HG03558 (cell line): Measurements from ENCODE around the gene BABAM2.
"Not testable (repeated sequence)": the region's sequence is repeated elsewhere in the genome, so short reads cannot be mapped to it uniquely, and the experiment has no call there.

Source experiments
- ATAC-seq: cut with Tn5 transposase; IDR thresholded peaks from one replicate; pipeline ENCODE4 v1.9.1; 2021; ENCODE audit warnings: moderate number of reproducible peaks; ENCODE audit not compliant: unreplicated experiment; ENCODE audit errors: extremely low read depth

BABAM2 gene

DNA sequence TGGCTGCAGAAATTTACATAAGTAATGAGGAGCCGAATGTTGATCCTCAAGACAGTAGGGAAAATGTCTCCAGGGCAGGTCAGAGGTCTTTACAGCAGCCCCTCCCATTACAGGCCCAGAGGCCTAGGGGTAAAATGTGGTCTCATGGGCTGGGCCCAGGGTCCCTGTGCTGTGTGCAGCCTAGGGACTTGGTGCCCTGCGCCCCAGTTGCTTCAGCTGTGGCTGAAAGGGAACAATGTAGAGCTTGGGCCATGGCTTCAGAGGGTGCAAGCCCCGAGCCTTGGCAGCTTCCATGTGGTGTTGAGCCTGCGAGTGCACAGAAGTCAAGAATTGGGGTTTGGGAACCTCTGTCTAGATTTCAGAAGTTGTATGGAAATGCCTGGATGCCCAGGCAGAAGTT is 77.5 kb downstream of the BABAM2 start:
- ATAC-seq, result not testable (repeated sequence)

GRCh38 chr2:27968957-27969356 is 78.4 kb downstream of the BABAM2 start:
- not testable (repeated sequence) for ATAC-seq

- ATAC-seq, result no peak
Measured at GRCh38 chr2:27972311-27972710, 81.8 kb downstream of the BABAM2 start.

- ATAC-seq, result no peak
Measured at GRCh38 chr2:27973592-27973991, 83.1 kb downstream of the BABAM2 start.

DNA sequence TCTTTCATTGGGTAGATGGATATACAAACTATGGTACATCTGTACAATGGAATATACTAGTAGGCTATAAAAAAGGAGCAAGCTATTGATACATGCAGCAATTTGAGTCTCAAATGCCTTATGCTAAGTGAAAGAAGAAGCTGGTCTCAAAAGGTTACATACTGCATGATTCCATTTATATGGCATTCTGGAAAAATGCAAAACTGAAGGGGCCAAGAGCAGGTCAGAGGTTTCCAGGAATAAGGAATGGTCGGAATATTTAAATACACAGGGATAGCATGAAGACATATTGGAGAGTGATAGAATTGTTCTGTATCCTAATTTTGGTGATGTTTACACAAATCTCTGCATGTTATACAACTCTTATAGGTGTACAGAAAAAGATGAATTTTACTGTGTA is 85.8 kb downstream of the BABAM2 start:
- no peak for ATAC-seq

- no peak for ATAC-seq
Measured at GRCh38 chr2:27977731-27978312, 87.3 kb downstream of the BABAM2 start.

- ATAC-seq, result not testable (repeated sequence)
Measured at GRCh38 chr2:27978761-27979160, 88.2 kb downstream of the BABAM2 start.

DNA sequence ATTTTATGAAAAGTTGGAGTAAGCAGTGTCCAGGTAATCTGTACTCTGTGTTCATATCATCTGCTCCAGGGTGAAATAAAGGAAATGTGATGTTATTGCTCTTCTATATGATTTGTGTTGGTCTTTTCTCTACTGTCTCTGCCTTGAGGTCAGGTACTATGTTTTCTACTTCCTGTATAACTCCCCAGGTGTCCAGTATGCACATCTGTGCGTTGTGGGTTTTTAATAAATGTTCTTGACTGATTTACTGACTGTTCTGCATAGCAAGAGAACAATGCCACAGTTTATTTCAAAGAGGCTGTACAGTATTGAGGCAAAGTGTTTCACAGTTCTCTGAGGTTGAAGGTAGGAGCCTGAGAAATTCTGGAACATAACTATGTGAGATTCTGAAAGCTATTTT is 89.7 kb downstream of the BABAM2 start:
- no peak for ATAC-seq

DNA sequence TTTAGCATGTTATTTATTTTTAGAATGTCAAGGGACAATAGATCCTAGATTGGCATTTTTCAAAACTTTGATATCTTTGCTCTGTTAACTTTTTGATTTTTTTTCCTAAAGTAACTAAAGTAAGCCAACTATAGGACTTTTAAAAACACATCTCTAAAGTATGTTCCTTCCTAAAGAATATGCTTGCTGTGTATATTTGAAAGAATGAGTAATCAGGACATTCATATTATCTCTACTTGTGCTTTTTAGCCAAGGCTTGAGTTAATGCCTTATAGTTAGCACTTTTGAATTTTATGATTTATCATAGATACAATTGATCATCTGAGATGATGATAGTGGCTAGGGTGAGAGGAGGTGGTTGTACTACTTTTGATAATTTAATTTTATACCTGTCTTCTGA is 93.6 kb downstream of the BABAM2 start:
- no peak for ATAC-seq

DNA sequence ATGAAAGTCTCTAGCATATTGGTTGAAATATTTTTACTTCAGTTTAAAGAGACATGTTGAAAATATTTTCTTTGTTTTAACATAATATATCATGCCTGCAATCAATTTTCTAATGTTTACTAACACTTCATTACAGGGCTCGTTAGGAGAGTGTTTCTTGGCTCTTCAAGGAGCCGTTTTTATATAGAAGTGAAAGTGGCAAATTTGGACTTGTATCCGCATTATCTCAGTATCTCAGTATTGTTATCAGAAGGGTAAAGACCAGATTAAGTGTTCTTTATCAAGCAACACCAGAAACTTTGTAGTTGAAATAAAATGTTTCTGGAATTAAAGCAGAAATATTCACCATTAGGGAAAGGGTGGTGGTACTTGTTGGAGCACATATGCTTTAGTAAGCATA is 97.8 kb downstream of the BABAM2 start:
- no peak for ATAC-seq

DNA sequence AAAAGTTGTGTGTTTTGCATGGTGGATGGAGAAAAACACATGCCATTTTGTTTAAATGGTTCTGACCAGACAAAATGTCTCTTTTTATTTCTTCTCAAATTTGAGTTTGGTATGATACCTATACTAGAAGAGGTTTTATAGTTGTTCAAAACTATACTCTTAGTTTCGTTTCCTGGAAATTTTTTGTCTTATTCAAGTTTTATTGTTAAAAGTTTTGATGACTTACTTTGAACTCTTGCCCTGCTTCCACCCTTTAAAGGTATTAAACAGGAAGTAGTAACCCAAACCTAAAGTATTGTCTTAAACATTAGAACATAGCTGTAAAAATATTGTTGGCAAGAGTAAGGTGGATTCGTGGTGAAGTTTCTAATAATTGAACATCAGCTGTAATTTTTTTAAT is 98.2 kb downstream of the BABAM2 start:
- no peak for ATAC-seq

GRCh38 chr2:27989149-27989548 is 98.6 kb downstream of the BABAM2 start:
- ATAC-seq, result no peak

DNA sequence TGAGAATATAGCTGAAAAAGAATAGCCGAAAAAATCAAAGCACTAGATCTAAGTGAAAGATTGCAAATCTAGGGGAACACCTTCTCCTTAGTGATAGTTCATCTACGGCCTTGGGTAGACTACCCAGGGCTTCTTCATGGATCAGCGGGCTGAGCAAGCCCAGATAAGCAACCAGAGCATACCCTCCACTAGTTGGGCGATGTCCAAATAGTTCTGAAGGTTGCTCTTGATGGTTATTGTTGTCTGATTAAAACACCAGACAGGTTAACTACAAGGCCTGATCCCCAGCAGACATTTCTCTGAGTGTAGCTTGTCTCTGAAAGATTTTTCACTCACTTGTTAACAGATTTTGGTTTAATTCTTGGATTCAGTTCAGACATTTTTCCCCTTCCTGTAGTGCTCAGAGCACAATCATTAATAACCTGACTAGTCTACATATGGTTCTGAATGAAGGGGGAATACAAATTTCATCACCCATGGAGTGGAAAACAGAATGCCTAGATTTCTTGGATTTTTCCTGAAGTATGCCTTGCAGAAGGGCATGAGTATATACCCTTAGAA is 99.6 kb downstream of the BABAM2 start:
- no peak for ATAC-seq

DNA sequence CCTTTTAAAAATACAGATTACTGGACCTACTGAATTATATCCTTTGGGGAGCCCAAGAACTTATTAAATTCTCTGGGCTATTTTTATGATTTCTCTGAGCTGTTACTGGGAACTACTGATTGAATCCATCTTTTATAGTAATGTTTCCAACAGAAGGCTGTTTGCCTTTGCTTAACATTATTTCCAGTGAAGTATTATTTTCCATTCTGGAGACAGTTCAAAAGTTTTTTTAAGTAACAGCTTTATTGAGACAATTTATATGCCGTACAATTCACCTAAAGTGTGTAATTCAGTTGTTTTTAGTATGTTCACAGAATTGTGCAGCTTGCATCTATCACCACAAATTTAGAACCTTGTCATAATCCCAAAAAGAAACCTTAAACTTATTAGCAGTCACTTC is 100.6 kb downstream of the BABAM2 start:
- no peak for ATAC-seq

DNA sequence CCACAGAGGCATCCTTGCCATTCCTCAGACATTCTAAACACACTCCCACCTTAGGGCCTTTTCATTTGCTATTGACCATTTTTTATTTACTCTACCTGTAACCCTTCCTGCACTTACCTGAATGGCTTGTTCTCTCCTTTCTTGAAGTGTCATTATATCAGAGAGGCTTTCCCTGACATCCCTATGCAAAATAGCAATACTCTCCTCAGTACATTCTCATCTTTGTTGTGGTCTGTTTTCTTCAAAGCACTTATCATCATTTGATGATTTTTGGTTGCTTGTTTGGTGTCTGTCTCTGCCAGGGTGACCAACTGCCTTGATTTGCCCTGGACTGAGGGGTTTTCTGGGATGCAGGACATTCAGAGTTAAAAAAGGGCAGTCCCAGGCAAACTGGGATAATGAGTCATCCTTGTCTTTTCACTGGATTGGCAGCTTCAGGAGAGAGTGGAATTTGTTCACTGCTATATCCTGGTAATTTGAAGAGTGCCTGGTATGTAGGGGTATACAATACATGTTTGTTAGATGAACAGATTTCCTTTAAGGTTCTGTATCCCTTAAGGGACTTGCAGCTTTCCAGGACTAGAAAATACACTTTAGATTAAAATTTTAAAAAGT is 102.4 kb downstream of the BABAM2 start:
- ATAC-seq, result no peak

DNA sequence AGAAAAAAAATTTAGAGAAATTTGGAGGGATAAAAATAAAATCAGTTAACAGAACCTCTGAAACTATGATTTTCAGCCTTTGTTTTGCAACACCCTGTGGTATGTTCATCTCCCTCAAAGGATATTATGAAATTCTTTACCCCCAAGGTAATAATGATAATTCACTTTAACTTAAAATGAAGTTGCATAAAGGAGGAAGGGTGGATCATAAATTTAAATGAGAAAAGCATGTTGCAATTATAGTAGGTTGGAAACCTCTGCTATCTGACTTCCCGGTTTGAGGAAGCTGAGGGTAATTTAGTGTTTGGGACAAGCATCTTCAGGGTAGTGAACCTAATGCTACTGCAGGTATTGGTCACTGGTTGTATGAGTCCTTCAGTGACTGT is 102.9 kb downstream of the BABAM2 start:
- no peak for ATAC-seq

- no peak for ATAC-seq
Measured at GRCh38 chr2:27993950-27994728, 103.6 kb downstream of the BABAM2 start.

- ATAC-seq, result no peak
Measured at GRCh38 chr2:27996156-27996922, 105.8 kb downstream of the BABAM2 start.

DNA sequence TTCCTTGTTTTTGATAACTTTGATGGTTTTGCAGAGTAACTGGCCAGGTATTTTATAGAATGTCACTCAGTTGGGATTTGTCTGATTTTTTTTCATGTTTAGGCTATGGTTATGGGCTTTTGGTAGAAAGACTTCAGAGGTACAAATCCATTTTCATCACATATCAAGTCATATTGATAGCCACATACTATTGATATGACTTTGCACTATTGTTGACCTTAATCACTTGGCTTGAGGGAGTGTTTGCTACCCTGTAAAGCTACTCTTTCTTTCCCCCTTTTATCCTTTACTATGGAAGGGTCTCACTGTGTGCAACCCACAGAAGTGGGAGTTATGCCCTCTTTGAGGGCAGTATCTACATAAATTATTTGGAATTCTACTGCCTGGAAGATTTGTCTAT is 109.8 kb downstream of the BABAM2 start:
- no peak for ATAC-seq

DNA sequence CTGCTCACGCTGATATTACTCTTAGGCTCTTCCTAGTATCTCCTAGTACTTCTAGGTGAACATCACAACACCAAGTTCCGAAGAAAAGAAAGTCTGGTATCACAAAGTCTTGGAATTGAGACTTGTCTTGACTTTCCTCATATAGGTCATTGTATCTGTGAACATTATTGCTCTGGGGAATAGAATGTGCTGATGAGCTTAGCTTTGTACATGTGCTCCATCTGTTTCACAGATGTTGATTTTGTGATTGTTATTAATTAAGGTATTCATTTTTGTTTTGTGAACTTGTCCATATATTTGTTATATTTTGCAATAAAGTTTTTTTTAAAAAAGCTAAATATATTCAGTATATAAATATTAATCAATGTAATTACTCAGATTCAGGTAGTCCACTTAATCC is 111.7 kb downstream of the BABAM2 start:
- ATAC-seq, result no peak

DNA sequence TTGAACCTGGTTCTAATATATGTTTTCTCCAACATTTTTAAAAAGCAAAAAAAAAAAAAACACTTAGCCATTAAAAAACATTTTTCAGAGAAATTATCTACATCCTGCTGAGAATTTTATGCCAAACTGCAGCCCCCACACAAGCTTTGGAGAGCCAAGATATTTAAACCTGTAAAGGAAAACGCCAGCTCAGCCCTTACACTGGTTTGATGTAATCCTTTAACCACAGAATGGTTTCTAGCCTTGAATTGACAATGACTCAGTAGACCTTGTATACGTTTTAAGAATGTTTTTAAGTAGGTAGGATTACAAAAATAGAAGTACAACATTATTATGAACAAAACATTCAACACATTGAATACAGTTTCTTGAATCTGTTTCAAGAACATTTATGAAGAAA is 113.6 kb downstream of the BABAM2 start:
- ATAC-seq, result no peak
